Measurements from ENCODE around the gene DUSP28. TPM values are rescaled to one million over a fixed set of nuclear protein-coding genes. Genes with fewer than 3 reads are reported as not detected.

DUSP28 gene
- total RNA-seq, 1 donor from 2014 or later = 6.1 TPM

- Mint-ChIP-seq H3K4me3 (no peak overlapping the region), H3K4me1 (peaks cover 7% of the 10 kb centered on the region), H3K9me3 (no peaks in the 10 kb centered on the region), H3K27me3 (ENCODE audit: low read depth) (no peaks in the 10 kb centered on the region), H3K36me3 (ENCODE audit: low read depth) (no peaks in the 10 kb centered on the region), H3K27ac (ENCODE audit: unreplicated experiment) (no peak overlapping the region)
- no peak for DNase-seq (ENCODE audit: low read depth, low spot score)
- TF ChIP-seq CTCF (conservative IDR thresholded peaks at IDR 0.05) = no peak
Measured at GRCh38 chr2:240573516-240574385, 13.6 kb downstream of the DUSP28 start.

- no peaks in the 10 kb centered on the region for H3K27me3 Mint-ChIP-seq (ENCODE audit: low read depth)
- H3K9me3 Mint-ChIP-seq = no peaks in the 10 kb centered on the region
- no peak for DNase-seq (ENCODE audit: low read depth, low spot score)
- TF ChIP-seq CTCF (conservative IDR thresholded peaks at IDR 0.05) = no peak
- no peak overlapping the region for H3K4me3 Mint-ChIP-seq
- peaks cover 2% of the 10 kb centered on the region for H3K4me1 Mint-ChIP-seq
- no peak overlapping the region for H3K27ac Mint-ChIP-seq (ENCODE audit: unreplicated experiment)
- H3K36me3 Mint-ChIP-seq (ENCODE audit: low read depth) = no peaks in the 10 kb centered on the region
Measured at GRCh38 chr2:240574386-240575100, 14.4 kb downstream of the DUSP28 start.

GRCh38 chr2:240575101-240575965 is 15.2 kb downstream of the DUSP28 start:
- Mint-ChIP-seq H3K9me3 (no peaks in the 10 kb centered on the region), H3K4me3 (no peak overlapping the region), H3K27me3 (ENCODE audit: low read depth) (no peaks in the 10 kb centered on the region), H3K27ac (ENCODE audit: unreplicated experiment) (peak overlapping the region; percentile 43), H3K36me3 (ENCODE audit: low read depth) (no peaks in the 10 kb centered on the region), H3K4me1 (peaks cover 6% of the 10 kb centered on the region)
- no peak for DNase-seq (ENCODE audit: low read depth, low spot score)
- no peak for TF ChIP-seq CTCF (conservative IDR thresholded peaks at IDR 0.05)

- no peaks in the 10 kb centered on the region for H3K9me3 Mint-ChIP-seq
- DNase-seq (ENCODE audit: low read depth, low spot score) = no peak
- H3K27me3 Mint-ChIP-seq (ENCODE audit: low read depth) = no peaks in the 10 kb centered on the region
- H3K36me3 Mint-ChIP-seq (ENCODE audit: low read depth) = peaks cover 2% of the 10 kb centered on the region
- no peak for TF ChIP-seq CTCF (conservative IDR thresholded peaks at IDR 0.05)
- peaks cover 9% of the 10 kb centered on the region for H3K4me1 Mint-ChIP-seq
- peak overlapping the region; percentile 43 for H3K27ac Mint-ChIP-seq (ENCODE audit: unreplicated experiment)
- no peak overlapping the region for H3K4me3 Mint-ChIP-seq
Measured at GRCh38 chr2:240576036-240576435, 15.9 kb downstream of the DUSP28 start.

Data from neural crest cell (in vitro differentiated cells).